Endothelial cell of umbilical vein (primary cell): ENCODE results near the gene TNIK. TPM values are rescaled to one million over a fixed set of nuclear protein-coding genes. Genes with fewer than 3 reads are reported as not detected.

ENCODE experiments used
- BruUV-seq: library from RNA; stranded (reverse); fragments of 400-500 nt; replicated peaks from 2 replicates; lab custom pipeline; 2021; lab: Mats Ljungman, UMichigan
- CTCF ChIA-PET: fragments of 300-600, 350-600 bp; sonication (Branson Sonifier 250); formaldehyde crosslinking; loops from one replicate; lab custom pipeline; 2021; ENCODE audit warnings: antibody characterized with exemption, inconsistent platforms; lab: Charles Lee
- POLR2A ChIA-PET: fragments of 300-600, 350-600 bp; sonication (Branson Sonifier 250); formaldehyde crosslinking; loops from one replicate; lab custom pipeline; 2021; ENCODE audit warnings: antibody characterized with exemption, inconsistent platforms; lab: Charles Lee
- DNase-seq: peaks from one replicate; pipeline ENCODE4 v3.0.0-alpha.2; 2011; ENCODE audit warnings: low read depth, low spot score
- FAIRE-seq: peaks from 2 replicates; lab custom pipeline; 2011; peaks lifted over from hg19 to GRCh38; lab: Jason Lieb, UNC
- H2AFZ ChIP-seq: 2 replicates; pipeline ENCODE4 v1.6.0; 2012; ENCODE audit warnings: low read depth, low read length, control low read depth, inconsistent platforms
- H3K27ac ChIP-seq: 2 replicates; pipeline ENCODE4 v1.5.1; 2011; ENCODE audit warnings: low read depth, mild to moderate bottlenecking, control low read depth, low read length, moderate library complexity; ENCODE audit not compliant: insufficient read depth
- H3K27me3 ChIP-seq, 2 experiments: 2 replicates each; pipeline versions ENCODE4 v1.6.0 to v1.6.1; 2011; ENCODE audit warnings: low read length in 2 of 2, mixed read lengths in 1 of 2; ENCODE audit not compliant: control insufficient read depth in 2 of 2, insufficient read depth in 2 of 2
- H3K36me3 ChIP-seq, 2 experiments: 2 replicates in 1 of 2; 3 replicates in 1 of 2; pipeline ENCODE4 v1.5.1; 2011; ENCODE audit warnings: low read length in 2 of 2, mild to moderate bottlenecking in 1 of 2, moderate library complexity in 1 of 2; ENCODE audit not compliant: control insufficient read depth in 2 of 2, insufficient read depth in 2 of 2; ENCODE audit errors: extremely low read depth in 1 of 2
- H3K4me1 ChIP-seq: 3 replicates; pipeline ENCODE4 v1.5.1; 2011; ENCODE audit warnings: mild to moderate bottlenecking, low read length; ENCODE audit not compliant: control insufficient read depth, insufficient read depth; ENCODE audit errors: extremely low read depth
- H3K4me2 ChIP-seq: 2 replicates; pipeline ENCODE4 v1.6.1; 2011; ENCODE audit warnings: low read length, control low read depth, mixed read lengths; ENCODE audit not compliant: insufficient read depth
- H3K4me3 ChIP-seq, 3 experiments: fragments of 200-600 bp in 1 of 3; sonication (generic), shearing (Covaris generic) in 1 of 3; replicated peaks in 1 of 3; 2 replicates each; pipeline ENCODE4 v1.5.1; 2011 to 2016; ENCODE audit warnings: control low read depth in 3 of 3, low read length in 3 of 3, mild to moderate bottlenecking in 2 of 3, inconsistent platforms in 1 of 3, low read depth in 1 of 3, moderate library complexity in 1 of 3; ENCODE audit not compliant: insufficient read depth in 1 of 3
- H3K79me2 ChIP-seq: 2 replicates; pipeline ENCODE4 v1.6.0; 2012; ENCODE audit warnings: low read length, inconsistent platforms; ENCODE audit not compliant: control insufficient read depth, insufficient read depth
- H3K9ac ChIP-seq: replicated peaks from 2 replicates; pipeline ENCODE3; 2011; ENCODE audit warnings: low read length, control low read depth; ENCODE audit not compliant: insufficient read depth; ENCODE audit errors: extremely low read depth
- H3K9me1 ChIP-seq: replicated peaks from 3 replicates; pipeline ENCODE4 v1.6.0; 2011; ENCODE audit warnings: mild to moderate bottlenecking, low read length; ENCODE audit not compliant: control insufficient read depth, insufficient read depth; ENCODE audit errors: extremely low read depth
- H3K9me3 ChIP-seq: replicated peaks from 2 replicates; pipeline ENCODE4 v1.5.1; 2012; ENCODE audit warnings: low read length, inconsistent platforms; ENCODE audit not compliant: control insufficient read depth, insufficient read depth
- H4K20me1 ChIP-seq: replicated peaks from 2 replicates; pipeline ENCODE3; 2011; ENCODE audit warnings: mild to moderate bottlenecking, low read length; ENCODE audit not compliant: control insufficient read depth, insufficient read depth; ENCODE audit errors: extremely low read depth
- EZH2 ChIP-seq: IDR thresholded peaks from 2 replicates; pipeline ENCODE4 v1.6.1; 2012; ENCODE audit warnings: borderline replicate concordance, low read depth, mild to moderate bottlenecking, moderate library complexity, low read length, inconsistent platforms; ENCODE audit not compliant: severe bottlenecking
- FOS ChIP-seq: IDR thresholded peaks from 2 replicates; pipeline ENCODE4 v1.6.1; 2011; ENCODE audit warnings: mild to moderate bottlenecking, low read length, moderate library complexity, borderline replicate concordance; ENCODE audit not compliant: insufficient read depth
- GATA2 ChIP-seq: IDR thresholded peaks from 2 replicates; pipeline ENCODE4 v1.7.0; 2011; ENCODE audit warnings: low read depth, mild to moderate bottlenecking, moderate library complexity, mixed read lengths, low read length; ENCODE audit not compliant: insufficient read length, insufficient read depth
- JUN ChIP-seq: IDR thresholded peaks from 2 replicates; pipeline ENCODE4 v1.6.1; 2011; ENCODE audit warnings: borderline replicate concordance, low read depth; ENCODE audit not compliant: insufficient read length, insufficient read depth
- MAX ChIP-seq: IDR thresholded peaks from 2 replicates; pipeline ENCODE4 v1.6.1; 2011; ENCODE audit not compliant: insufficient read depth, insufficient read length
- MYC ChIP-seq: IDR thresholded peaks from one replicate; pipeline ENCODE4 v1.6.1; 2011; ENCODE audit warnings: mild to moderate bottlenecking, low read depth, low read length
- POLR2A ChIP-seq: IDR thresholded peaks from 2 replicates; pipeline ENCODE4 v1.6.1; 2012; ENCODE audit warnings: low read depth, mild to moderate bottlenecking, control low read depth, low read length
- POLR2AphosphoS5 ChIP-seq: IDR thresholded peaks from 2 replicates; pipeline ENCODE4 v1.6.1; 2012; ENCODE audit warnings: low read depth, mild to moderate bottlenecking, control low read depth, low read length, moderate library complexity; ENCODE audit not compliant: insufficient read depth
- dilution Hi-C: fragments of 300-500 bp; cut with MboI; formaldehyde crosslinking; loops from one replicate; pipeline ENCODE4 v1.15.0; 2019; ENCODE audit warnings: low sequenced_read_pairs; ENCODE audit not compliant: extremely low pct_ligation_motif_present
- intact Hi-C: fragments of 100-400 bp; cut with micrococcal nuclease; formaldehyde crosslinking; loops from one replicate; pipeline ENCODE4 v1.10.0; 2022
- polyA plus RNA-seq, 4 experiments: library from polyadenylated mRNA; depleted of rRNA in 3 of 4; stranded (reverse) in 3 of 4; unstranded in 1 of 4; fragments of >200 nt; gene quantifications; 2 replicates each; pipeline versions ENCODE4 v1.2.1 to v1.2.3, GENCODE V29; 2011 to 2012; ENCODE audit warnings: missing spikeins in 1 of 4
- total RNA-seq: library from RNA; stranded (reverse); gene quantifications from 2 replicates; pipeline ENCODE4 v1.2.3, GENCODE V29; 2021
- TF ChIP-seq, protein P1 (sequence below), 2 donors: IDR thresholded peaks; 1 replicate in 1 of 2; 2 replicates in 1 of 2; pipeline ENCODE4 v1.5.1; 2011; ENCODE audit warnings: low read length in 2 of 2, mild to moderate bottlenecking in 2 of 2, moderate library complexity in 2 of 2, control low read depth in 1 of 2, inconsistent platforms in 1 of 2, low read depth in 1 of 2; ENCODE audit not compliant: insufficient read depth in 1 of 2; ENCODE audit errors: extremely low read depth in 1 of 2

Gene TNIK
- total and polyA plus RNA-seq, 2 donors (not counting 3 experiments of a cell fraction or from before 2014, with no cell fraction given) = 10.9 to 39.7 TPM

DNA sequence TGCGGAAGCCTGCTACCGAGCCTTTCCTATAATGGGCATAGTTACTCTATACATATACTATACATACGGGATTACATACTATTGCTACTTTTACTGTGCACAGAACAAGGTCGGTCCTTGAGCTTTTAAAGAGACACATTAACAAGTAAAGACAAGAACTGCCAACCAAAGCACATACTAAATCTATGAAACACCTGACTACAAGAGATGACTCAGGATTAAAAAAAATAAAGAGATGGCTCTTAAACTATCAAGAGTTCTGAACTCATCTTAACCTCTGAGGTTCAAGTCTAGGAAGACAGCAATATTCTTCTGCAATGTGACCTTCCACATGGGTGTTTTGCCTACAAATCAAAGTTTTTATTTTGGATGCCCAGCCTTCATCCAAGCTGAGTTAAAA lies 106.8 kb downstream of the TNIK start:
- Histone ChIP-seq H3K27me3 (no peaks in the 10 kb centered on the region), H4K20me1 (no peaks in the 10 kb centered on the region), H3K4me1 (peaks cover 74% of the 10 kb centered on the region), H3K4me3 (no peak overlapping the region), H3K36me3 (no peaks in the 10 kb centered on the region), H2AFZ (no peak overlapping the region), H3K9me1 (no peaks in the 10 kb centered on the region), H3K27ac (no peak overlapping the region), H3K9me3 (no peaks in the 10 kb centered on the region), H3K4me2 (no peak overlapping the region), H3K9ac (no peak overlapping the region), H3K79me2 (peaks cover 20% of the 10 kb centered on the region)
- FAIRE-seq (no peak), DNase-seq (no peak)
- TF ChIP-seq EZH2 (no peak), POLR2A (no peak), MYC (no peak), FOS (no peak), MAX (no peak), JUN (no peak), GATA2 (no peak), POLR2AphosphoS5 (no peak)
- TF ChIP-seq, protein P1, sequence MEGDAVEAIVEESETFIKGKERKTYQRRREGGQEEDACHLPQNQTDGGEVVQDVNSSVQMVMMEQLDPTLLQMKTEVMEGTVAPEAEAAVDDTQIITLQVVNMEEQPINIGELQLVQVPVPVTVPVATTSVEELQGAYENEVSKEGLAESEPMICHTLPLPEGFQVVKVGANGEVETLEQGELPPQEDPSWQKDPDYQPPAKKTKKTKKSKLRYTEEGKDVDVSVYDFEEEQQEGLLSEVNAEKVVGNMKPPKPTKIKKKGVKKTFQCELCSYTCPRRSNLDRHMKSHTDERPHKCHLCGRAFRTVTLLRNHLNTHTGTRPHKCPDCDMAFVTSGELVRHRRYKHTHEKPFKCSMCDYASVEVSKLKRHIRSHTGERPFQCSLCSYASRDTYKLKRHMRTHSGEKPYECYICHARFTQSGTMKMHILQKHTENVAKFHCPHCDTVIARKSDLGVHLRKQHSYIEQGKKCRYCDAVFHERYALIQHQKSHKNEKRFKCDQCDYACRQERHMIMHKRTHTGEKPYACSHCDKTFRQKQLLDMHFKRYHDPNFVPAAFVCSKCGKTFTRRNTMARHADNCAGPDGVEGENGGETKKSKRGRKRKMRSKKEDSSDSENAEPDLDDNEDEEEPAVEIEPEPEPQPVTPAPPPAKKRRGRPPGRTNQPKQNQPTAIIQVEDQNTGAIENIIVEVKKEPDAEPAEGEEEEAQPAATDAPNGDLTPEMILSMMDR (IDR thresholded peaks at IDR 0.05; ENCODE audit: extremely low read depth in 1 of 2, insufficient read depth in 1 of 2, low read depth in 1 of 2, low read length in 2 of 2) = no peak
- POLR2A ChIA-PET = no interaction called here
- intact Hi-C loops (no loop called here), dilution Hi-C loops (no loop called here)
- no TSS peak for BruUV-seq
- CTCF ChIA-PET = interaction anchor here (1.0 to 1.8 kb wide), 3 partner anchors 11 to 146 kb away, joined by 3 to 5 read pairs (median 4); no protein-coding TSS in a partner anchor
